Peyer's patch (tissue), 4 donors: ENCODE data around the gene INTS11.

Source experiments
- POLR2A ChIP-seq, 2 donors: fragments of 450-650 bp; IDR thresholded peaks; one replicate each; pipeline ENCODE4 v1.5.1; 2017; ENCODE audit warnings: antibody characterized with exemption in 2 of 2, mild to moderate bottlenecking in 2 of 2, moderate library complexity in 2 of 2
- TF ChIP-seq, protein P1 (sequence below), 6 experiments: fragments of 450-650 bp in 4 of 6; fragments of 200-600 bp in 2 of 6; sonication (generic) in 1 of 6; IDR thresholded peaks; one replicate each; pipeline ENCODE4 v1.5.1; 2017 to 2019; ENCODE audit warnings: antibody characterized with exemption in 6 of 6, mild to moderate bottlenecking in 3 of 6, moderate library complexity in 1 of 6

DNA sequence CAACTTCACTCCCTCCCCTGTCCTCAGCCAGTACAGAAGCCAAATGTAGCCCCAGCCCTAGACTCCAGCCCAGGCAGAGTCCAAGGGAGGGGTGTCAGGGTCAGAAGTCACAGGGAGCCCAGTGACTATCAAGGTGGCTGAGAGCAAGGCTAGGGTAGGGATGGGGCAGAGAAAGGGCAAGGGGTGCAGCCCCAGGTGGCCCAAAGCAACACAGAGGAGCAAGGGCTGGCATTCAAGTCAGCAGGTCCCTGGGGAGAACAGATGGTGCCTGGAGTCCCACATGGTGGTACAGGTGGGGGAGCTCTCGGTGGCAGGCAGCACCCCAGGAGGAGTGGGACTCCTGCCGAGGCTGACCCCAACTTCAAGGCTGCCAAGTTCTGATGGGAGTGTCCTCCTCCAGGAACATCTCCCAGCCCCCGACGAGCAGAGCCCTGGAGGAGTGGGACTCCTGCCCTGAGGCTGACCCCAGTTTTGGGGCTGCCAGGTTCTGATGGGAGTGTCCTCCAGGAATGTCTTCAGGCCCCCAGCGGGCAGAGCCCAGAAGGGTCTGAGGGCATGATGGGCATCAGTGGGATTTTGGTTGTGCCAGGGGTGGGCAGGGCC lies 28.4 kb upstream of the INTS11 start:
- TF ChIP-seq POLR2A (IDR thresholded peaks at IDR 0.05) = no peak
- TF ChIP-seq, protein P1, sequence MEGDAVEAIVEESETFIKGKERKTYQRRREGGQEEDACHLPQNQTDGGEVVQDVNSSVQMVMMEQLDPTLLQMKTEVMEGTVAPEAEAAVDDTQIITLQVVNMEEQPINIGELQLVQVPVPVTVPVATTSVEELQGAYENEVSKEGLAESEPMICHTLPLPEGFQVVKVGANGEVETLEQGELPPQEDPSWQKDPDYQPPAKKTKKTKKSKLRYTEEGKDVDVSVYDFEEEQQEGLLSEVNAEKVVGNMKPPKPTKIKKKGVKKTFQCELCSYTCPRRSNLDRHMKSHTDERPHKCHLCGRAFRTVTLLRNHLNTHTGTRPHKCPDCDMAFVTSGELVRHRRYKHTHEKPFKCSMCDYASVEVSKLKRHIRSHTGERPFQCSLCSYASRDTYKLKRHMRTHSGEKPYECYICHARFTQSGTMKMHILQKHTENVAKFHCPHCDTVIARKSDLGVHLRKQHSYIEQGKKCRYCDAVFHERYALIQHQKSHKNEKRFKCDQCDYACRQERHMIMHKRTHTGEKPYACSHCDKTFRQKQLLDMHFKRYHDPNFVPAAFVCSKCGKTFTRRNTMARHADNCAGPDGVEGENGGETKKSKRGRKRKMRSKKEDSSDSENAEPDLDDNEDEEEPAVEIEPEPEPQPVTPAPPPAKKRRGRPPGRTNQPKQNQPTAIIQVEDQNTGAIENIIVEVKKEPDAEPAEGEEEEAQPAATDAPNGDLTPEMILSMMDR (IDR thresholded peaks at IDR 0.05) = no peak
